GM12878 (cell line): Measurements from ENCODE around the gene ABCD4. TPM values are rescaled to one million over a fixed set of nuclear protein-coding genes. Genes with fewer than 3 reads are reported as not detected.

ENCODE experiments used
- ATAC-seq: fragments of 200-7000 bp; cut with Tn5 transposase; 3 replicates; pipeline ENCODE4 v1.9.1; 2020; ENCODE audit warnings: mild to moderate bottlenecking, moderate library complexity
- BruUV-seq: library from RNA; stranded (reverse); fragments of 400-500 nt; replicated peaks from 2 replicates; lab custom pipeline; 2021; lab: Mats Ljungman, UMichigan
- CTCF ChIA-PET: fragments of 300-600 bp; sonication (Branson Sonifier 250); formaldehyde crosslinking; extraction: SDS; loops from one replicate; lab custom pipeline; 2021; ENCODE audit warnings: inconsistent platforms; lab: Yijun Ruan, JAX
- POLR2A ChIA-PET: fragments of 350-600 bp; formaldehyde crosslinking; extraction: SDS; loops from one replicate; lab custom pipeline; 2021; ENCODE audit warnings: inconsistent platforms; lab: Charles Lee
- RAD21 ChIA-PET: fragments of 300-600 bp; sonication (Branson Sonifier 250); formaldehyde crosslinking; loops from one replicate; lab custom pipeline; 2023; ENCODE audit warnings: antibody characterized with exemption; ENCODE audit not compliant: unreplicated experiment; lab: Charles Lee
- SMC1A ChIA-PET: fragments of 300-600 bp; sonication (Branson Sonifier 250); formaldehyde crosslinking; loops from one replicate; lab custom pipeline; 2023; ENCODE audit not compliant: unreplicated experiment, uncharacterized antibody; lab: Charles Lee
- DNase-seq: peaks from one replicate; pipeline ENCODE4 v3.0.0-alpha.2; 2011; ENCODE audit warnings: low read depth, low spot score
- FAIRE-seq: peaks from 3 replicates; lab custom pipeline; 2011; peaks lifted over from hg19 to GRCh38; lab: Jason Lieb, UNC
- H2AFZ ChIP-seq: 2 replicates; pipeline ENCODE4 v1.6.0; 2011; ENCODE audit warnings: low read depth, low read length, control low read depth; ENCODE audit not compliant: control insufficient read depth
- H3K27ac ChIP-seq: 2 replicates; pipeline ENCODE4 v1.5.1; 2011; ENCODE audit warnings: control low read depth; ENCODE audit not compliant: control insufficient read depth, insufficient read depth
- H3K27me3 ChIP-seq, 2 experiments: replicated peaks in 1 of 2; 2 replicates each; pipeline versions ENCODE4 v1.6.0 to v1.6.1; 2011; ENCODE audit warnings: low read length in 1 of 2; ENCODE audit not compliant: control insufficient read depth in 2 of 2, insufficient read depth in 2 of 2
- H3K36me3 ChIP-seq, 2 experiments: 2 replicates each; pipeline ENCODE4 v1.5.1; 2011; ENCODE audit warnings: low read length in 1 of 2; ENCODE audit not compliant: control insufficient read depth in 2 of 2, insufficient read depth in 2 of 2
- H3K4me1 ChIP-seq: 2 replicates; pipeline ENCODE4 v1.6.1; 2011; ENCODE audit warnings: mild to moderate bottlenecking, low read length, moderate library complexity, mixed read lengths; ENCODE audit not compliant: control insufficient read depth, insufficient read depth
- H3K4me2 ChIP-seq: 2 replicates; pipeline ENCODE4 v1.6.0; 2011; ENCODE audit warnings: control low read depth; ENCODE audit not compliant: control insufficient read depth, insufficient read depth
- H3K4me3 ChIP-seq: fragments of 200-600 bp; sonication (generic); 2 replicates; pipeline ENCODE4 v1.5.1; 2016
- H3K79me2 ChIP-seq: 2 replicates; pipeline ENCODE4 v1.6.0; 2011; ENCODE audit warnings: low read length; ENCODE audit not compliant: control insufficient read depth, insufficient read depth
- H3K9ac ChIP-seq: 2 replicates; pipeline ENCODE4 v1.8.0; 2011; ENCODE audit warnings: low read length, control low read depth, mixed read lengths; ENCODE audit not compliant: control insufficient read depth, insufficient read depth
- H3K9me3 ChIP-seq: replicated peaks from 3 replicates; pipeline ENCODE4 v1.5.1; 2011; ENCODE audit warnings: mild to moderate bottlenecking, low read length; ENCODE audit not compliant: control insufficient read depth, insufficient read depth
- H4K20me1 ChIP-seq: 2 replicates; pipeline ENCODE4 v1.6.0; 2011; ENCODE audit not compliant: control insufficient read depth, insufficient read depth
- ATF7 ChIP-seq: fragments of 450-650 bp; IDR thresholded peaks from 2 replicates; pipeline ENCODE4 v1.6.1; 2016; ENCODE audit warnings: low read depth, mild to moderate bottlenecking
- BCL11A ChIP-seq: IDR thresholded peaks from 2 replicates; pipeline ENCODE4 v1.6.1; 2011; ENCODE audit warnings: low read depth, low read length
- BRCA1 ChIP-seq: IDR thresholded peaks from 2 replicates; pipeline ENCODE4 v1.6.1; 2011; ENCODE audit warnings: low read depth, low read length, improper control_type of control experiment
- CBFB ChIP-seq: IDR thresholded peaks from 2 replicates; pipeline ENCODE4 v1.6.1; 2016; ENCODE audit warnings: antibody characterized with exemption, low read depth
- CEBPZ ChIP-seq: fragments of 150-350 bp; IDR thresholded peaks from 2 replicates; pipeline ENCODE4 v1.6.1; 2016; ENCODE audit warnings: low read depth, low read length
- HCFC1 ChIP-seq: fragments of 150-350 bp; IDR thresholded peaks from 2 replicates; pipeline ENCODE4 v1.6.1; 2014; ENCODE audit warnings: low read length
- IKZF1 ChIP-seq: fragments of 450-650 bp; conservative IDR thresholded peaks from 2 replicates; pipeline ENCODE4 v1.6.1; 2017; ENCODE audit warnings: antibody characterized with exemption, mild to moderate bottlenecking
- JUND ChIP-seq: IDR thresholded peaks from 2 replicates; pipeline ENCODE4 v1.6.1; 2012; ENCODE audit warnings: low read depth, mild to moderate bottlenecking, low read length, improper control_type of control experiment, moderate library complexity
- NR2F1 ChIP-seq: fragments of 450-650 bp; conservative IDR thresholded peaks from 2 replicates; pipeline ENCODE4 v1.6.1; 2017; ENCODE audit warnings: mild to moderate bottlenecking
- PRDM15 ChIP-seq: fragments of 450-650 bp; formaldehyde crosslinking; IDR thresholded peaks from 2 replicates; pipeline ENCODE4 v1.4.0; 2020; ENCODE audit warnings: mild to moderate bottlenecking, moderate library complexity
- SMAD1 ChIP-seq: fragments of 450-650 bp; IDR thresholded peaks from 2 replicates; pipeline ENCODE4 v1.6.1; 2018; ENCODE audit warnings: mild to moderate bottlenecking, low read depth; ENCODE audit not compliant: partially characterized antibody
- SP1 ChIP-seq: IDR thresholded peaks from one replicate; pipeline ENCODE4 v1.6.1; 2011; ENCODE audit warnings: low read depth, low read length
- TCF7 ChIP-seq: IDR thresholded peaks from 2 replicates; pipeline ENCODE4 v1.6.1; 2014; ENCODE audit warnings: antibody characterized with exemption, borderline replicate concordance
- ZNF274 ChIP-seq: IDR thresholded peaks from one replicate; pipeline ENCODE4 v1.8.0; 2011; ENCODE audit not compliant: insufficient read length, insufficient read depth
- WGBS: methylation state at CpG from one replicate; pipeline ENCODE4 v1.1.6; 2016; ENCODE audit warnings: low lambda C conversion rate; ENCODE audit not compliant: insufficient replicate concordance, insufficient coverage; ENCODE audit errors: missing lambda C conversion rate; 5-methylcytosine and 5-hydroxymethylcytosine counted together
- in situ Hi-C: fragments of 300-500 bp; cut with MboI; formaldehyde crosslinking; loops from 9 replicates; pipeline ENCODE4 v1.14.3; 2018; ENCODE audit warnings: mixed read lengths
- intact Hi-C: fragments of 100-400 bp; cut with micrococcal nuclease; formaldehyde crosslinking; loops from one replicate; pipeline ENCODE4 v1.14.2; 2022; ENCODE audit not compliant: unreplicated experiment
- polyA plus RNA-seq, 11 experiments: library from polyadenylated mRNA; depleted of rRNA in 4 of 11; unstranded in 6 of 11; stranded (reverse) in 5 of 11; fragments of >200 nt; fragmentation: Nextera tagmentation in 4 of 11; fragmentation: Illumina TruSeq in 1 of 11; extraction: Ambion mirVana in 4 of 11; extraction: Trizol in 1 of 11; gene quantifications; 1 replicate in 1 of 11; 2 replicates in 10 of 11; pipeline versions ENCODE4 v1.2.1 to v1.2.3, GENCODE V29; 2011 to 2016; ENCODE audit warnings: inconsistent platforms in 2 of 11, missing spikeins in 2 of 11, low read depth in 1 of 11
- total RNA-seq, 4 experiments: library from RNA; depleted of rRNA in 3 of 4; stranded (reverse); fragments of >200 nt in 3 of 4; fragmentation: Illumina TruSeq in 1 of 4; extraction: Trizol in 1 of 4; gene quantifications; 2 replicates each; pipeline versions ENCODE4 v1.2.1 to v1.2.3, GENCODE V29; 2013 to 2021

The ABCD4 gene
- total and polyA plus RNA-seq, 10 of the 15 experiments (the other 5 are each of a cell fraction or from before 2014, with no cell fraction given), result 5.7 to 29.5 (median 23.4) TPM

GRCh38 chr14:74299061-74299545, 3.6 kb downstream of the ABCD4 start:
- in situ Hi-C loops (no loop called here), intact Hi-C loops (no loop called here)
- H3K36me3 ChIP-seq, result peaks cover 0 to 4% of the 10 kb centered on the region in 2 experiments; a peak in 3 of 4 replicates
- H3K9me3 ChIP-seq, result no peaks in the 10 kb centered on the region
- no peak overlapping the region for H3K27ac ChIP-seq
- ATAC-seq, result no peak
- H3K4me3 ChIP-seq, result no peak overlapping the region
- TF ChIP-seq BCL11A, result no peak
- no peak for TF ChIP-seq JUND
- no peak for TF ChIP-seq ZNF274
- TF ChIP-seq NR2F1, result no peak
- no peak for TF ChIP-seq CBFB
- TF ChIP-seq TCF7, result no peak
- TF ChIP-seq SP1, result no peak
- no peak for TF ChIP-seq SMAD1
- TF ChIP-seq PRDM15 (CRISPR knock-in tag), result no peak
- no peak for TF ChIP-seq IKZF1
- TF ChIP-seq CEBPZ, result no peak
- TF ChIP-seq BRCA1, result no peak
- no peak for TF ChIP-seq HCFC1
- TF ChIP-seq ATF7, result no peak
- no peaks in the 10 kb centered on the region for H3K27me3 ChIP-seq
- DNase-seq, result no peak
- CTCF ChIA-PET, result interaction anchor here (0.7 to 1.7 kb wide), 3 partner anchors 8 to 13 kb away, joined by 3 read pairs; no protein-coding TSS in a partner anchor
- H3K79me2 ChIP-seq, result peaks cover 17% of the 10 kb centered on the region
- POLR2A ChIA-PET, result no interaction called here
- no TSS peak for BruUV-seq
- RAD21 ChIA-PET, result no interaction called here
- H2AFZ ChIP-seq, result no peak overlapping the region
- no peak overlapping the region for H3K4me2 ChIP-seq
- 82% methylated on average over 10 of the region's 10 CpGs for WGBS
- no peak for FAIRE-seq
- no peaks in the 10 kb centered on the region for H4K20me1 ChIP-seq
- no peak overlapping the region for H3K9ac ChIP-seq
- SMC1A ChIA-PET, result no interaction called here
- H3K4me1 ChIP-seq, result no peaks in the 10 kb centered on the region
